HG02798 (cell line): ENCODE data around the gene NCOA3.
A peak's percentile ranks its signal among the peaks of the same experiment; 100 is the strongest.
"Not testable (repeated sequence)": the region's sequence is repeated elsewhere in the genome, so short reads cannot be mapped to it uniquely, and the experiment has no call there.

ENCODE experiments used
- ATAC-seq: cut with Tn5 transposase; IDR thresholded peaks from one replicate; pipeline ENCODE4 v1.9.1; 2021; ENCODE audit warnings: mild to moderate bottlenecking; ENCODE audit not compliant: unreplicated experiment, poor library complexity

NCOA3 gene

DNA sequence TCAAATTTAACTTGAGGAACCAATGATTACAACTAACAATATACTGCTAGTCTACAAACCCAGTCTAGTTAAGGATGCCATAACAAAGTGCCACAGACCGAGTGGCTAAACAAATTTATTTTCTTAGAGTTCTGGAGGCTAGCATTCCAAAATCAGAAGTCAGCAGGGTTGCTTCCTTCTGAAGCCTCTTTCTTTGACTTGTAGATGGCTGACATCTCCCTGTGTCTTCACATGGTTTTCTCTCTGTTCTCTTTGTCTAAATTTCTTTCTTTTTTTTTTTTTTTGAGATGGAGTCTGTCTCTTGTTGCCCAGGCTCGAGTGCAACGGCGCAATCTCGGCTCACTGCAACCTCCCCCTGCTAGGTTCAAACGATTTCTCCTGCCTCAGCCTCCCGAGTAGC, 56.1 kb downstream of the NCOA3 start:
- no peak for ATAC-seq

DNA sequence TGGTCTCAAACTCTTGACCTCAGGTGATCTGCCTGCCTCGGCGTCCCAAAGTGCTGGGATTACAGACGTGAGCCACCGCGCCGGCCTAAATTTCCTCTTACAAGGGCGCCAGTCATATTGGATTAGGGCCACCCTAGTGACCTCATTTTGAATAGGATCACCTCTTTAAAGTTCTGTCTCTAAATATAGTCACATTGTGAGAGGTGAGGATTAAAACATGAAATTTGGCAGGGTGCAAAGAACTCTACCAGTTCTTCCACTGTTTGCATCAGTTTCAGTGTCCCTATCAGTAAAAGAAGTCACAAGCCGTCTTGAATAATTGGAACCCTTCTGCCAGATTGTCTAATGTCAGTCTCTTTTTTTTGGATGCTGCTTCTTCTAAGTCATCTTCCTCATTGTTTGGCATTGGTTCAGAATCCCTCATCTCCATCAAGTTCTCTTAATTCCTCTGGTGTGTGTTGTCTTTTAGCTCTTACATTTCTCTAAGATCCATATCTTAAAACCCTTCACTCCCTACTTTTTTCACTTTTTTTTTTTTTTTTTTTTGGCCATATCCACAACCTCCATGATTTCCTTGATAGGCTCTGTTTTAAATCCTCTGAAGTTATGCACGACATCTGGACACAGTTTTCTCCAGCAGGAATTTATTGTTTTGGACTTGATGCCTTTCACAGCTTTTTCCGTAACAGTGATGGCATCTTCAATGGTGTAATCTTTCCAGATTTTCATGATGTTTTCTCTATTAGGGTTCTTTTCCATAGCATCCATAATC, 56.8 kb downstream of the NCOA3 start:
- no peak for ATAC-seq

DNA sequence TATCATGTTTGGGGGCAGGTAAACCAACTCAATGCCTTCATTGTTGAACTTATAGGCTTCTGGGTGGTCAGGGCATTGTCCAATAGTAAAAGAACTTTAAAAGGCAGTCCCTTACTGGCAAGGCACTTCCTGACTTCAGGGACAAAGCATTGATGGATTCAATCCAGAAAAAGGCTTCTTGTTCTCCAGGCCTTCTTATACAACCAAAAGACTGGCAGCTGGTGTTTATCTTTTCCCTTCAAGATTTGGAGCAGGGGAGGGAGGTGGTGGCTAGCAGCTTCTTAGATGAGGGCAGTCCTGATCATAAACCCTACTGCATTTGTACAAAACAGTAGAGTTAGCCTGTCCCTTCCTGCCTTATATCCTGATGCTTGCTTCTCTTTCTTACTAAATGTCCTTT, 57.5 kb downstream of the NCOA3 start:
- no peak for ATAC-seq

DNA sequence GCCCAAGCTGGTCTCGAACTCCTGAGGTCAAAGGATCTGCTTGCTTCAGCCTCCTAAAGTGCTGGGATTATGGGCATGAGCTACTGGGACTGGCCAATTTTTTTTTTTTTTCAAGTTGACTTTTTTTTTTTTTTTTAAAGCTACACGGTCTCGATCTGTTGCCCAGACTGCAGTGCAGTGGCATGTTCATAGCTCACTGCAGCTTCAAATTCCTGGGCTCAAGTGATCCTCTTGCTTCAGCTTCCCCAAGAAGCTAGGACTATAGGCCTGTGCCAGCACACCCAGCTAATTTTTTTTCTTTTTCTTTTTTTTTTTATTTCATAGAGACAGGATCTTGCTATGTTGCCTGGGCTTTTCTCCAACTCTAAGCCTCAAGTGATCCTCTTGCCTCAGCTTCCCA, 59.5 kb downstream of the NCOA3 start:
- ATAC-seq: no peak

DNA sequence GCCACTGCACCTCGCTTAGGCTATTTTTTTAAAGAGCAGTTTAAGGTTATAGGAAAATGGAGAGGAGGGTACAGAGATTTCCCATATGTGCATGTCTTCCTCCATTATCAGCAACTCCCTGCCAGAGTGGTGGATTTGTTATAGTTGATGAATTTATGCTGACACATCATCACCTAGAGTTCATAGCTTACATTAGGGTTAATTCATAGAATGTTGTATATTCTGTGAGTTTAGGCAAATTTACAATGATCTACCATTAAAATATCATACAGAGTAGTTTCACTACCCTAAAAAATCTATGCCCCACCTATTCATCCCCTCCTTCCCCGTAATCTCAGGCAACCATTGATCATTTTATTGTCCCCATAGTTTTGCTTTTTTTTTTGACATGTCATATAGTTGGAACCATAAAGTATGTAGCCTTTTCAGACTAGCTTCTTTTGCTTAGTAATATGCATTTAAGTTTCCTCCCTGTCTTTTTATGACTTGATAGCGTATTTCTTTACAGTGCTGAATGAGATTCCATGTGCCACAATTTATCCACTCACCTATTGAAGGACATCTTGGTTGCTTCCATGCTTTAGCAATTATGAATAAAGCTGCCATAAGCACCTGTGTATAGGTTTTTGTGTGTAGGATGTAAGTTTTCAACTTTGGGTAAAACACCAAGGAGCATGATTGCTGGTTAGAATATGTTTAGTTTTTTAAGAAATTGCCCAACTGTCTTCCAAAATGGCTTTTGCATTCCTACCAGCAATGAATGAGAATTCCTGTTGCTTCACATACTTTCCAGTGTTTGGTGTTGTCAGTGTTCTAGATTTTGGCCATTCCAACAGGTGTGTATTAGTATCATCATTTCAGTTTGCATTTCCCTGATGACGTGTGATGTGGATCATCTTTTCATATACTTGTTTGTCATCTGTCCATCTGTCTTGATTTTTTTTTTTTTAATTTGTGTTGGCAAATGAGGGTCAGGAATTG, 60.2 kb downstream of the NCOA3 start:
- ATAC-seq: no peak

DNA sequence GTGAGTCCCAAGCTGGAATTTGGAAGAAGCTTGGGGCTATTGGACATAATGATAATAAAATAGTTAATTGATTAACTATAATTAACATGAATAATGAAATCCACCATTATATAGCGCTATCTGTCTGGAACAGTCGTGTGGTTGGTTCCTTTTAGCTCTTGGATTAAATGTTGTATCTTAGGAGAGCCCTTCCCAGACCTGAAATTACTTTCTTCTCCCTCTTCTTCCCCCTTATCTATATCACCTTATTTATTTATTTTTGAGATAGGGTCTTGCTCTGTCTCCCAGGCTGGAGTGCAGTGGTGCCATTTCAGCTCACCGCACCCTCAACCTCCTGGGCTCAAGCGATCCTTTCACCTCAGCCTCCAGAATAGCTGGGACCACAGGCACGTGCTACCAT, 64.6 kb downstream of the NCOA3 start:
- no peak for ATAC-seq

DNA sequence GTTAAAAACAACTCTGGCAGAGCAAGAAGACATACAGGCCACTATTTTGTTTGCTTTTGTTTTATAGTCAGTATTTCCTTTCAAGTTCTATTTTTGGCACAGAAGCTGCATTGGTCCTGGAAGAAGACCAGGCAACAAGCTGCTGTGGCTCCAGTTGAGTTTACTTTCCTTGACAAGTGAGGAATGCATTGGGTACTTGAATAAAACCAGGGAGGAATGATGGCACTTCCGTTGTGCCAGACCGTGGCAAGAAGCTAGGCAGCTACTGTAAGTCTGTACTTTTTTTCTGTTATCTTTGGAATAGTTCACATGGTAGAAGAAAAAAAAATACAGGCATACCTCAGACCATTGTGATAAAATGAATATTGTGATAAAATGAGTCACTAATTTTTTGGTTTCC, 66.3 kb downstream of the NCOA3 start:
- no peak for ATAC-seq

DNA sequence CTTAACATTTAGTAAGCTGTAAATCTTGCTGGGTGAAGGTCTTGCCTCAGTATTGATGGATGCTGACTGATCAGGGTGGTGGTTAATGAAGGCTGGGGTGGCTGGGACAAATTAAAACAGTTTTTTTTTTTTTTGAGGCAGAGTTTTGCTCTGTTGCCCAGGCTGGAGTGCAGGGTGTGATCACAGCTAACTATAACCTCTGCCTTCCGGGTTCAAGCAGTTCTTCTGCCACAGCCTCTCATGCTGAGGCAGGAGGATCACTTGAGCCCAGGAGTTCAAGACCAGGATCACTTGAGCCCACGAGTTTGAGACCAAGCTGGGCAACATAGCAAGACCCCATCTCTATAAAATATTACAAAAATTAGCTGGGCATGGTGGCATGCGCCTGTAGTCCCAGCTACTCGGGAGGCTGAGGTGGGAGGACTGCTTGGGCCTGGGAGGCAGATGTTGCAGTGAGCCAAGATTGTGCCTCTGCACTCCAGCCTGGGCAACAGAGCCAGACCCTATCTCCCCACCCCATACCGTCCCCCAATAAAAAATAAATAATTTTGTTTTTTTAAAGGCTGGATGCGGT, 67.2 kb downstream of the NCOA3 start:
- no peak for ATAC-seq

DNA sequence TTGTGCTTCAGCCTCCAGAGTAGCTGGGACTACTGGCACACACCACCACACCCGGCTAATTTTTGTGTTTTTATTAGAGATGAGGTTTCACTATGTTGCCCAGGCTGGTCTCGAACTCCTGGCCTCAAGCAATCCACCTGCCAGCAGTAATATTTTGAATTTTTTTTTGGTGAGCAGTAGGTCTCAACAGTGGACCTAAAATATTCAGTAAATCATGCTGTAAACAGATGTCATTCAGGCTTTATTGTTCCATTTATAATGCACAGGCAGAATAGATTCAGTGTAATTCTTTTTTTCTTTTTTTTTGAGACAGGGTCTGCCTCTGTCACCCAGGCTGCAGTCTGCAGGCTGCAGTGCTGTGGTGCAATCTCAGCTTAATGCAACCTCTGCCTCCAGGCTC, 69.7 kb downstream of the NCOA3 start:
- no peak for ATAC-seq

DNA sequence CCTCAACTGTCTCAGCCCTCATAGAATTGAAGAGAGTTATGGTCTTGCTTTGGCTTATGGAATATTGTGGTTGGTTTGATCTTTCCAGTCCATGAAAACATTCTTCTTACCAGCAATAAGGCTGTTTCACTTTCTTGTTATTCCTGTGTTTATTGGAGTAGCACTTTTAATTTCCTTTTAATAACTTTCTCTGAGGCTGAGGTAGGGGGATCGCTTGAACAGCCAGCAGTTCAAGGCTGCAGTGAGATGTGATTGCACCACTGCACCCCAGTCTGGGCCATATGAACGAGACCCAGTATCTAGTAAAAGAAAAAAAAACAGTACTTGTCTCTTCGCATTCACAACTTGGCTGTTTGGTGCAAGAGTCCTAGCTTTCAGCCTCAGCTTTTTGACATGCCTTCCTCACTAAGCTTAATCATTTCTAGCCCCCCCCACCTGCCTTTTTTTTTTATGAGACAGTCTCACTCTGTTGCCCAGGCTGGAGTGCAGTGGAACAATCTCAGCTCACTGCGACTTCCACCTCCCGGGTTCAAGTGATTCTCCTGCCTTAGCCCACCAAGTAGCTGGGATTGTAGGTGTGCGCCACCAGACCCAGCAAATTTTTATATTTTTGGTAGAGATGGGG, 70.5 kb downstream of the NCOA3 start:
- no peak for ATAC-seq

DNA sequence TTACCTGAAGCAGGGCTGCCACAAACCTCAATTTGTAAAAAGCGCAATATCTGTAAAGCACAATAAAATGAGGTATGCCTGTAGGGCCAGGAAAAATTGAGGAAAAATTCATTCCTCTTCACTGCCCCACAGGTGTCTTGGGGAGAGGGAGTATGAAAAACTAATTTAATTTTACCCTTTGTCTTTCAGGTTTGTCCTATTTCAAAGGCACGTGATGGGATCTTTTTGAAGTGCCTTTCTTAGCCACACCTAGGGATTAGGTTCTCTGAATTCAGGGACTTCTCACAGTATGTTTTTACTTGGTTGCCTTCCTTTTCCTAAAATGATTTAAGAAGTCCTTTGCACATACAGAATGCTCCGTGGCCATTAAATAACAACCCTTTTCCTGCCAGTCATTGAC, 71.9 kb downstream of the NCOA3 start:
- ATAC-seq: no peak

DNA sequence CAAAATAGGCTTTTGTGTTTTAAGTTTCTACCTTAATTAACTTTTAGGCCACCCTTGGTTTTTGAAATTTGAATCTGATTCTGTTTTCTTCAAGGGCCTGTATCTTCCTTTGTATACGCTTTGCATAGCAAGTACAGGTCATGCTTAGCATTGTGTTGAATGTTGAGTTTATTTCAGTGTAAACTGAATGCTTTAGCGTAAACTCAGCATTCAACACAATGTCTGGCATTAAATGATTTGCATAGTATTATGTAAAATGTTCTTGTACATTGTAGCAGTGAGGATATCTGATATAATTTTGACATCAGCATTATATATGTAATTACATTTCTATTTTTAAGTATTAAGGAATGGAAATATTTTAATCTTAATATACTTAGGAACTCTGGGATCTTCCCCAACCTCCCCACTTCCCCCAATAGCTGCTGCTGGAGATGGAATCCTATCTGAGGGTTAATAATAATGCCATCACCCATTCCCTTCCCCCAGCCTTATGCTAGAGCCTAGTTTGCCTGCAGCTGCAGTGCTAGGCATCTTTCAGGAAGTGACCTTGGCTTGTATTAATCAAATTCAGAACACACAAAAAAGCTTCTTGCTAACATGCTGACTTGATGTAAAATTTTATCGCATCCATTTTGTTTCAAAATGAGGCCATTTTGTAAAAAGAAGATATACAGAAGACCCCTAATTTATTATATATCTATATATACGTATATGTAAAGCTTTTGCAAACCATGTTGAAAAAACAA, 73.1 kb downstream of the NCOA3 start:
- ATAC-seq: no peak

DNA sequence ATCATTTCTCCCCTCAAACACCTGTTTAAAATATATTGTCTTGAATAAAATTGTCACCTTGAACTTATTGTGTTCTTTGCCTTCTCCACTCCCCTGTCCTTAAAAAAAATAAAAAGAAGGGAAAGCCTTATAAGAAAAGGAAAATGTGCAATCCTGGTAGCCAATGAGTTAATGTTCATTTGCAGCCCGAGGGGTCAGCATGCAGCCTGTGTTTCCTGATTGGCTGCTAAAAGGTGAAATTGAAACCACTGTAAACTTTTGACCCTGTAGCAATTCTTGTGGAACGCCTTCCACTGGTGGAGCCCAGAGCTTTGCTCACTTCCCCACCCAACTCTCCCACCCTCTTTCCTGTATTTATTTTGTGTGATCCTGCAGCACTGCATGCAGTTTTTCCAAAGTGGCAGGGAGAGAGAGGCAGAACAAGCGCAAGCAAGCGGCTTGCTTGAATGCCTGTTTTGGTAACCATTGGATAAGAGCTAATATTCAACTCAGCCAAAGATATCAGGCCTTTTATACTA, 74.9 kb downstream of the NCOA3 start:
- ATAC-seq: peak; percentile 78

DNA sequence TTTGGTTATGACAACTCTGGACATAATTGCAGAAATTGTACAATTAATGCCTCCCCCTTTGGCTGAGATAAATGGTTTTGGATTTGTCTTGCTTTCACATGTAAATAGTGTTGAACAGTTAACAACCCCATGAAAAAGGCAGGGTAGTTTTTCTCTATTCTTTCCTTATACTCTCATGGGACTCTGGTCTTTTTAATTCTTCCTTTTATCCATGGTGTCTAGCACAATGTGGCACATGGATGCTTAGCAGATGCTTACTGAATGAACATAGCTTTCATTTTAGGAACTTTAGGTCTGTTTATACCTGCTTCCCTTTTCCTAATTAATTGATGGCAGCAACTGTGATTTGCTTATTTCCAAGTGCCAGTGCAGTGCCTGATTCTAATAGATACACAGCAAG, 75.6 kb downstream of the NCOA3 start:
- ATAC-seq: no peak

DNA sequence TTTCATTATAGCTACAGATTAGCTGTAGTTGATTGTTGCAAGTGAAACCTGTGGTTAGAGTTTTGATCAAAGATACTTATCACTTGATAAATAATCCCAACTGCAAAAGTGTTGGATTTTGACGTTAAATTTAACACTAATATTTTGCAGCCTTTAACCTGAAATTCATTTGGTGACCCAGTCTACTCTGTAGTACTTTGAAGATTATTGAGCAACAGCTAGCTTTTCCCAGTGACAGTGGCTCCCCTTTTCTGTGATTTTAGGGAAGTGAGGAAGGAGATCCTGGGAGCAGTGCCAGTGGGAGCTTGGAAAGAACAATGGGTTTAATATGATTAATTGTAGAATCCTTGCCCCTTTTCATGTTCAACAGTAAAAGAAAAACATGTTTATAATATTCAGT, 76.9 kb downstream of the NCOA3 start:
- no peak for ATAC-seq

DNA sequence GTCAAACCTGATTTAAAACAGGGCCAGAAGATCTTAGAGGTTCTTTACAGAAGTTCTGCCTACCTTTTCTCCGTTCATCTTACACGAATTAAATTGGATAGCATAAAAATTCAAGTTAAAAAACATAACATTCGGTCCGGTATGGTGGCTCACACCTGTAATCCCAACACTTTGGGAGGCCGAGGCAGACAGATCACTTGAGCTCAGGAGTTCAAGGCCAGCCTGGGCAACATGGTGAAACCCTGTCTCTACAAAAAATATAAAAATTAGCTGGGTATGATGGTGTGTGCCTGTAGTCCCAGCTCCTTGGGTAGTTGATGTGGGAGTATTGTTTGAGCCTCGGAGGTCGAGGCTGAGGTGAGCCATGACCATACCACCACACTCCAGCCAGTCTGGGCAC, 79.0 kb downstream of the NCOA3 start:
- ATAC-seq: not testable (repeated sequence)

DNA sequence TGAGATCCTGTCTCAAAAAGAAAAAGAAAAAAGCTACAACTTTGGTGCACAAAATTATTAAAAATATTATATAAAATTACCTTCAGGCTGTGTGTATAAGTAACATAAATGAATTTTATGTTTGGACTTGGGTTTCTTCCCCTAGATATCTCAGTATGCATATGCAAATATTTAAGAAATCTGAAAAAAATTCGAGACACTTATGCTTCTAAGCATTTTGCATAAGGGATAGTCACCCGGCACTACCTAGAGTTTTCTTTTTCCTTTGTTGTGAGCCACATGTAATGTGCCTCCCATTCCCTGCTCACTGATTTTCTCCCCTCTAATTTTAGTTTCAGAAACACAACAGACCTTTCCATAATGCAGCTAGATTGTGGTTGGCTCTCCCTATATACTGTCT, 79.4 kb downstream of the NCOA3 start:
- no peak for ATAC-seq

DNA sequence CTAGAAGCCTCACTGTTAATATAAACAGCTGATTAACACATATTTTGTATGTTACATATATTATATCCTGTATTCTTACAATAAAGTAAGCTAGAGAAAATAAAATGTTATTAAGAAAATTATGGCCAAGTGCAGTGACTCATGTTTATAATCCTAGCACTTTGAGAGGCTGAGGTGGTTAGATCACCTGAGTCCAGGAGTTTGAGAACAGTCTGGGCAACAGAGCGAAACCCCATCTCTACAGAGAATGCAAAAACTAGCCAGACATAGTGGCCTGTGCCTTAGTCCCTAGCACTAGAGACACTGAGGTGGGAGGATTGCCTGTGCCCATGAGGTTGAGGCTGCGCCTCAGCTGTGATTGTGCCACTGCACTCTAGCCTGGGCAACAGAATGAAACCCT, 81.9 kb downstream of the NCOA3 start:
- no peak for ATAC-seq

DNA sequence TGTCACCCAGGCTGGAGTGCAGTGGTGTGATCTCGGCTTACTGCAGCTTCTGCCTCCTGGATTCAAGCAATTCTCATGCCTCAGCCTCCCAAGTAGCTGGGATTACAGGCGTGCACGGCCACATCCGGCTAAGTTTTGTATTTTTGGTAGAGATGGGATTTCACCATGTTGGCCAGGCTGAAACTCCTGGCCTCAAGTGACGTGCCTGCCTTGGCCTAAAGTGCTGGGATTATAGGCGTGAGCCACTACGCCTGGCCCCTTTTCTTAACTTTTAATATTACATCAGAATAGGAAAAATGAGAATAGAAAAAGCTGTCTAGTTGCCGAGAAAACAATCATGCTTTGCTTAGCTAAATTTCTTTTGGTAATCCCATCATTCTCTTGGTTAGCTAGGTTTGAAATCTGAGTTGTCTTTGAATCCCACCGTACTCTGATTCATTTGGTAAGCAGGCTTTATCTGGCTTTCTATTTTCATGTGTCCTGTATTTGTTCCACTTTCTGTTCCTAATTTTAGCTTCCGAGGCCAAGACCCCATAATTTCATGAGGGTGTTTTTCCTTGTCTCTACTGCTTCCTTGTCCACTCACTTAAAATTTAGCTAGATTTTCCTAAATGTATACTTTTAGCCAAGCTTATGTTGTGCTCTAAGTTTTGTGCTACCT, 83.5 kb downstream of the NCOA3 start:
- no peak for ATAC-seq
